HG02852 (cell line): ENCODE data around the gene ASS1.
"Not testable (repeated sequence)": the region's sequence is repeated elsewhere in the genome, so short reads cannot be mapped to it uniquely, and the experiment has no call there.

ENCODE experiments used
- ATAC-seq: cut with Tn5 transposase; IDR thresholded peaks from one replicate; pipeline ENCODE4 v1.9.1; 2021; ENCODE audit warnings: mild to moderate bottlenecking, moderate library complexity; ENCODE audit not compliant: unreplicated experiment

Gene ASS1

DNA sequence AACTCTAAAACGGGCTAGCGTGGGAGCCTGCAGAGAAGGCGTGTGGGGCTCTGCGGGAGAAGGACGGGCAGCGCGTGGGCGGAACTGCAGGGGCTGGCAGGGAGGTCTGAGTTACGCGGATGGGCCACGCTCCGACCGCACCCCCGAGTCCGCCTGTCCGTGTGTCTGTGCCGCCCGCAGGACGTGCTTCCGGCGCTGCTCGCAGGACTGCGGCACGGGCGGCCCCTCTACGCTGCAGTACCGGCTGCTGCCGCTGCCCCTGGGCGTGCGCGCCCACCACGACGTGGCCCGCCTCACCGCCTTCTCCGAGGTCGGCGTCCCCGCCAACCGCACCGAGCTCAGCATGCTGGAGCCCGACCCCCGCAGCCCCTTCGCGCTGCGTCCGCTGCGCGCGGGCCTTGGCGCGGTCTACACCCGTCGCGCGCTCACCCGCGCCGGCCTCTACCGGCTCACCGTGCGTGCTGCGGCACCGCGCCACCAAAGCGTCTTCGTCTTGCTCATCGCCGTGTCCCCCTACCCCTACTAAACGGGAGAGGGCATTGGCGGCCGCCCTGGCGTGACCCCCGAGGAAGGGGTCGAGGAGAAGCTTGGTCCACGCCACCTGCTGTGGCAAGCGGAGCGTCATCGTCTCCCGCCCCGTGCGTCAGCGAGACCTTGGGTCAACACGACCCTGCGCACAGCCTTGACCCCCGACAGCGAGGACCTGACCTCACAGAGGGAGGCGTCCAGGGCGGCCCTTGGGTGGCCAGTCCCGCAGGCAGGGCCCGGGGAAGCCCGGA lies 11.4 kb upstream of the ASS1 start:
- no peak for ATAC-seq

DNA sequence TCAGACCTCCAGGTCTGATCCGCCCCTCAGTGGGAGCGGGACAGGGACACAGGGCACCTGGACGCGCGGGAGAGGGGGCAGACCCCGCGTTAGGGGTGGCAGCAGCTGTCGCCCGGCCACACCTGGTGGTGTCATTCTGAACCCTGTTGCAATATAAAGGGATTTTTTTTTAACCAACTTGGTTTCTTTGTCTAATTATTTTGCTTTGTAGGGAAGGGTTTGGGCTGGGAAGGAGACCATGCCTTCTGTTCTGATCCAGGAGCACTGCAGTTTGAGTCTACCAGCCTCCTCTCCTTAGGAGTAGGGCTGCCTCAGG lies 10.9 kb upstream of the ASS1 start:
- ATAC-seq: no peak

DNA sequence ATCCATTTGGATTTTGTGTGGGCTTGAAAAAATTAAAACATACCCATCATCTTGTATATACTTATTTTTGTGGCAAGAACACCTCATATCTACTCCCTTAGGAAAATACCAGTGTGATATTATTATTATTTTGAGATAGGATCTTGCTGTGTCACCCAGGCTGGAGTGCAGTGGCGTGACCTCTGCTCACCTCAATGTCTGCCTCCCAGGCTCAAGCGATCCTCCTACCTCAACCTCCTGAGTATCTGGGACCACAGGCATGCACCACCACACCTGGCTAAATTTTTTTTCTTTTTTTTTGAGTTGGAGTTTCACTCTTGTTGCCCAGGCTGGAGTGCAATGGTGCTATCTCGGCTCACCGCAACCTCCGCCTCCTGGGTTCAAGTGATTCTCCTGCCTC lies 10.1 kb upstream of the ASS1 start:
- ATAC-seq: not testable (repeated sequence)

DNA sequence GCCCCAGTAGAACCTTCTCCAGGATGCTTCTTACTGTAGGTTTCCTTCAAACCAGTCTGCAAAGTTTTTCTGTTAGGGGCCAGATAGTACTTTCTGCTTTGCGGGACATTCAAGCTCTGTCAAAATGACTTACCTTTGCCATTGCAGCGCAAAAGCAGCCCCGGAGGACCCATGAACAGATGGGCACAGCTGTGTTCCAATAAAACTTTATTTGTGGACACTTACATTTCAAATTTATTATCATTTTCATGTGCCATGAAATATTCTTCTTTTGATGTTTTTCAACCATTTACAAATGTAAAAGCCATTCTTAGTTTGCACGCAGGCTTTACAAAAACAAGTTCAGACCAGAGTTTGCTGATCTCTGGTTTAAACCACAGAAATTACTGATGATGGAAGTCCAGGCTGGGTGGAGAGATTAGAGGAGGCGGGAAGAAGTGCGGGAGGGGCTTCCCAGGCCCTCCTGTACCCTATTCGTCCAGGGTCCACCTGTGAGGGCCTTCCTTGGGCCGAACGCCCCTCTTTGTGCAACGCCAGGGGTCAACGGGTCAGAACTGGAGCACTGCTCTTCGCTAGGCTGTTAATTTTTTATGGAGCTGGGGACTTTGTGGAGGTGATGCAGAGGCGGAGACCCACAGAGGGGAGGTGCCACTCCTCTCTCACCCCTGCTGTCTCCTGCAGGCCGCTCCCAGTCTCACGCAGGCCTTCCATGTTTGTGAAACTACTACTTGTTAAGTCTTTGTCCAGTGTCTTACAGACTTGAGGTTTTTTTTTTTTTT lies 7.6 kb upstream of the ASS1 start:
- no peak for ATAC-seq

DNA sequence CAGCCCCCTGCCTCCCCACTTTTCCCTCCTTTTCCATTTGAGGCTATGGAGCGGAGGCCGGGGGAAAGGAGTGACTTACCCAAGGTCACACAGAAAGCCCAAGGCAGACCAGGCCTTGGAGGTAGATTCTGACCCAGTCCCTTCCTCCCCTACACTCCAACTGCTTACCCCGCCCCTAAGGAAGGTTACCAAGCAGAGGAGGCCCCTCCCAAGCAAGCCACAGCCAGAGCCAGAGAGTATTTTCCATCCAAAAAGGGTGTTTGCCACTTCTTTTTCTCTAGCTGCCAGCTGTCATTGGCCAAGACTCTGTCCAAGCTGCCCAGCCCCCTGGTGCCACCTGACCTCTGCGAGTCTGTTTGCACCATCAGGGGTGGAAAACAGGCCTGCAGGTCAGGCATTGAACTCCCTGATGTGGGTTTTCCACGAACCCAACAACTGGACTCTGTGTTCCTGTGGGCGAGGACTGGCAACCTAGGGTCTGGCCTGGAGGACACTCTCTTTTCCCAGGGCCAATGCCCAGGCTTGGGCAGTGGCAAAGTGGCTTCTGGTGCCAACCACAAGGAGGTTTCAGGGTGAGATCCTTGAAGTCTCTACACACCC lies 6.3 kb upstream of the ASS1 start:
- no peak for ATAC-seq

DNA sequence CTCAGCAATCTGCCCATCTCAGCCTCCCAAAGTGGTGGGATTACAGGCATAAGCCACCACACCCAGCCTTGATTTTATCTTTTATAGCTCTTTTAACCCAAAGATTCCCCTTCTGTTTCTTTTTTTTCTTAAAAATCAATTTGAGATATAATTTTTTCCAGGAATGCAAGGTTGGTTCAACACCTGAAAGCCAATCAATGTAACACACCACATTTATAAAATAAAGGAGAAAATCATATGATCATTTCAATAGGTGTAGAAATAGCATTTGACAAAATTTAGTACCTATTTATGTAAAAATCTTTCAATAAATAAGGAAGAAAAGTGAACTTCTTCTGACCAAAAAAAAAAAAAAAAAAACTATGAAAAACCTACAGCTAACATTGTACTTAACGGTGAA lies 3.7 kb upstream of the ASS1 start:
- no peak for ATAC-seq

DNA sequence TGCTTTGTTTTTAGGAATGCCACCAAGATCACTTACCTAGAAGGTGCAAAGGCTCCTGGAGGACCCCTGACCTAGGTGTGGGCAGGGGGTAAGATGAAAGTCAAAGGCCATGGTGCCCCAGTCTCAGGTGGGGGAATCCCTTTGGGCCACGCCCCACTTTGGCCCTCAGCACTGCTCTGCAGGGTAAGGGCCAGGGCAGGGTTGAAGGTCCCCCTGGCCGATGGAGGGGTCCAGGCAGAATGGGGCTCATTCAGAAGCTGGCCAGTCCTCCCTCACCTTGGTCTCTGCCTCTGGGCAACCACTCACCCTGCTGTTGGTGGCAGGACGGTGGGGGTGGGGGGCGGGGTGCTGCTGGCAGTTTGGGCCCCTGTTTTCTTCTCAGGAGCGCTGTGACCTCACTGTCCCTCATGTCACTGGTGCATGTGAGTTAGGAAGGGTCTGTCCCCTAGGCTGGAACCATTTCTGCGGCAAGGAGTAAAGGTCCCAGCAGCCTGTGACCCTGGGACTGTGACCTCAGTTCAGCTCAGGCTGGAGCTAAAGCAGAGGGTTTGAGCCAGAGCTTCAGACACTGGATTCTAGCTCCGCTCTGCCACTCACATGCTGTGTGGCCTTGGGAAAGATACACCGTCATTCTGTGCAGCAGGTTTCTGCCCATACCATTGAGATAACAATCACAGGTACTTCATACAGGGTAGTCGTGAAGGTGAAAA lies 1.9 kb upstream of the ASS1 start:
- no peak for ATAC-seq

DNA sequence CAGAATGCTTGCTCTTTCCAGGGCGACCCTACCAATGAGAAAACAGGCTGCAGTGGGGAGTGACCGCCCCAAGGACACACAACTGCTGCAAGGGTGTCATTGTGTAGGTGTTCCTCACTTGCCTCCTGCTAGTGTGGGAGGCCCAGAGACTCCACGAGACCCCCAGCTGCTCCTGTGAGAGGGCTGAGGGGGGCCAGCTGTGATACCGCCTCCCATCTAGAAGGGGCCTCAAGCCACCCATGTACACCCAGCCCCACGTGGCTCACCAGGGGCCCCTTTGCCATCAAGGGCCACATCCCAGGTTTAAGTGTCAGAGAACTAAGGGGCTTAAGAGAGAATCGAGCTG lies 1.3 kb upstream of the ASS1 start:
- ATAC-seq: no peak

DNA sequence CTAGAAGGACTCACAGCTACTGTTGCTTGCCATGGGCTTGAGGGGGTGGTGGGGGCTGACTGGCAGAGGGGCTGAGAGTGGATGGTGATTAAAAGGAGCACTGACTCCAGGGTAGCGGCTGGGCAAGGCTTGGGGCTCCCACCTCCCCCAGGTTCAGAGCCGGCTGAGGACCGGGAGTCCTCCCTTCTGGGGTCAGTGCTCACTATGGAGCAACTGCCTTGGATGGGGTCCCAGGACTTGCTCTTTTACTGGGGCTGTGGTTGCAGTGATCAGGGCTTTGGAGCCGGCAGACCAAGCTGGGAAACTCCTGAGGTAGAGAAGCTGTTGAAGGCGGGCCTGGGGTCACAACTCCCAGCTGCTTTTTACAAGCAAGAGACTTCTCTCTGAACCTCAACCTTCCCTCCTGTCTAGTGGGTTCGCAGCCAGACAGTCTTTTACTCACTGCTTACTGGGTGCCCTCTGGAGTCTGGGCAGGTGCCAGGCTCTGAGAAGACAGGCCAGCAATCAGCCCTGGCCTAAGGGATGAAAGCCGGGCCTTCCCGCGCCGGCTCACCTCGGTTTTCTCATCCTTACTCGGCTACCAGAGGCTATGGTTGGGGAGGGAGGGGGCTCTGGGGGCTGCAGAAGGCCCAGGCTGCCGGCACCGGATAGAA lies 795 bp upstream of the ASS1 start:
- no peak for ATAC-seq

DNA sequence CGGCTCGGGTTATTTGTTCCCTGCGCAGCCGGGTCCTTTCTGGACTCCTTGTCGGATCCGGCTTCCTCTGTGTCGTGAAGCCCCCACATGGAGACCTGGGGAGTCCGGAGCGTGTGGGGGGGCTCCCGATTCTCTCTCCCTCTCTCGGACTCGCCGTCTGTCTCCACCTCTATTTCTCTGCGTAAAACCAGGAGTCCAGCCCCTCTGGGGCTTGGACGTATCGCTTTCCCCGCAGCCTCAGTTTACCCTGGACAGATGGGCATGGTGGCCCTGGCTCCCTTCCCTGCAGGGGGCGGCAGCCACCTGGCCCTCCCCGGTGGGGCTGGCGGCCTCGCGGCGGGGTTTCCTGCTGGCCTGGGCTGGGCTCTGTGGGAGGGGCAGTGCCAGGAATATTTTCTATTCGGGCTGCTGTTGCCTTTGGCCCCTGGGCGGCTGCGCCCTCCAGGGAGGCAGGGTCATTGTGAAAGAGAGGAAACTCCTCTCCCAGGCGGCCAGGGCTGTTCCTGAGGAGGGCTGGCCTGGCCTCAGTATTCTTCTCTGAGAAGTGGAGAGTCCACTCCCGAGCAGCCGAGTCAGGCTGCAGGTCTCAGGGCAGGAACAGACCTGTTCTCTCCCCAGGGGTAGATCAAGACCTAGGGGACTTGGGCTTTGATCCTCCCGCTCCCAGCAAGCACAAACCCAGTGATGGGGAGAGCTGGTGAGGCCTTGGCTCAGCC lies 665 bp downstream of the ASS1 start:
- no peak for ATAC-seq

DNA sequence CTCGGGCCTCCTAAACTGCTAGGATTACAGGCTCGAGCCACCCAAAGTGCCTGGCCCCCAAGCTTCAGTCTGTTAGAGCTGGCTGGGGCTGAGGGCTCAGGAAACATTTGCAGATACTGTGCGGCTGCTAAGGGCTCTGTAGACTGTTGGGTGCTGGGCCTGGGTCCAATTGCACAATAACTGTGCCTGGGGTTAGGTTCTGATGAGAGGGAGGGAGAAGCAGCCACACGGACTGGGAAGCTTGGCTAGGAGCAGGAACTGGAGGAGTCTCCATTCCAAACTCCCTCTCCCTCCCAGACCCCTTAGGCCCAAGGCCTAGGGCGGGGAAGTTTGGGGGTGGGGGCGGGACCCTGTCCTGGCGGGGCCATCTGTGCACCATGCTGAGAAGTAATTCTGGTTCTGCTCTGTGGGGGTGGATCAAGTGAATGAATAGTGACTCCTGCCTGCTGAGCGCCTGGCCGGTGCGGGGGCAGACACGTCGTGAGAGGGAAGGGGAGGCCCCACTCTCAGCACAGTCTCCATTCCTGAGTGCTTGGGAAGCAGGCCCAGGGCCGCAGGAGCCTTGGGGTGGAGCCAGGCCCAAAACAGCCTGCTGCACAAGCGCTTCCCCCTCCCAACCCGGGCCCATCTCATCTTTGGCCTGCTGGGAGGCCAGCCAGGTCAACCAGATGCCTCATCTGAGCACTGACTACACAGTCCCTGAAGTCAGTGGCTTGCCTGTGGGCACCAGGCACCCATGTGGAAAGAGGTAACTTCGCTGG lies 1.5 kb downstream of the ASS1 start:
- no peak for ATAC-seq

DNA sequence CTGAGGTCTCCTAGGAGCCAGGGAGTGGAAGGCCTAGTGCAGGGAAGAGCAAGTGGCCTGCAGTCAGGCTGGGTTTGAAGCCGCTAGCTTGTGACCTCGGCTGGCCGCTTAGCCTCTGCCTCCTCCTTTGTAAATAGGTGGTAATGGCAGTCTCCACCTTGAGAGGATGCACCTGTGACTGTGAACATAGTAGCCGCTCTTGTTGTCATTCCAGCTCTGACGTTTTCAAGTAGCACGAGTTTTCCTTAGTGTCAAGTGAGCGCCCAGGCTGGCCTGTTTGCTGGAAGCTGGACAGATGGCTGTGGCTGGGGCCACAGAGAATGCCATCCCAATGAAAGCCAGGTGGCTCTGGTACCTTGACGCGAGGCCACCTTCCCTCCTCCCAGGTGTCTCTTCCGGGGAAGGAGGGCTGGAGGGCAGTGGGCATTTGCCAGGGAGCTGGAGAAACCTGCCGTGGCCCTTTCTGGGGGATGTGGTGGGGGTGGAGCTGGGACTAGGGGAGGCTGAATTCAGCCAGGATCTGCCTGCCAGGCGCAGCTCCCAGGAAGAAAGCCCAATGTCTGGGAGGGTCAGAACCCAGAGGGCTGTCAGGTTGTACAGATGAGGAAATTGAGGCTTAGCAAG lies 2.5 kb downstream of the ASS1 start:
- no peak for ATAC-seq

DNA sequence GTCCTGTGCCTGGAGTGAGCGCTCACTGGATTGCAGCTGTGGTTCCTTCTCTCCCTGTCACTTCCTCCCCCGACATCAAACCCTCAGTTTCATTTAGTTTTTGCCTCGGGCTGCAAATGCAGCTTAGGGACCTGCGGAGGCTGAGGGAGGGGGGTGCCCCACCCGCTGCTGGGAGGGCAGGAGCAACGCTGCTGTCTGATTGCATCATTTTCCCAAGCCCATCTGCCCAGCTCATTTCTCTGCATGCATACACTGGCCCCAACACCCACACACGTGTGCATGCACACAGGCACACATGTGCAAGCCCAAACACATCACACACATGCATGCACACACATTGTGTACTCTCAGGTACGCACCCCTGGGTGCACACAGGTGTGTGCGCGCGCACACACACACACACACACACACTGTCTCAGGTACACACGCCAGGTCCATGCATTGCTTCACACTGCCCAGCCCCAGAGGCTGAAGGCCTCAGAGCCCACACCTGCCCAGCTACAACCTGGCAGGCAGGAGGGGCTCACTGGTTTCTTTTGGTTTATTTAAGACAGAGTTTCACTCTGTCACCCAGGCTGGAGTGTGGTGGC lies 3.4 kb downstream of the ASS1 start:
- no peak for ATAC-seq

DNA sequence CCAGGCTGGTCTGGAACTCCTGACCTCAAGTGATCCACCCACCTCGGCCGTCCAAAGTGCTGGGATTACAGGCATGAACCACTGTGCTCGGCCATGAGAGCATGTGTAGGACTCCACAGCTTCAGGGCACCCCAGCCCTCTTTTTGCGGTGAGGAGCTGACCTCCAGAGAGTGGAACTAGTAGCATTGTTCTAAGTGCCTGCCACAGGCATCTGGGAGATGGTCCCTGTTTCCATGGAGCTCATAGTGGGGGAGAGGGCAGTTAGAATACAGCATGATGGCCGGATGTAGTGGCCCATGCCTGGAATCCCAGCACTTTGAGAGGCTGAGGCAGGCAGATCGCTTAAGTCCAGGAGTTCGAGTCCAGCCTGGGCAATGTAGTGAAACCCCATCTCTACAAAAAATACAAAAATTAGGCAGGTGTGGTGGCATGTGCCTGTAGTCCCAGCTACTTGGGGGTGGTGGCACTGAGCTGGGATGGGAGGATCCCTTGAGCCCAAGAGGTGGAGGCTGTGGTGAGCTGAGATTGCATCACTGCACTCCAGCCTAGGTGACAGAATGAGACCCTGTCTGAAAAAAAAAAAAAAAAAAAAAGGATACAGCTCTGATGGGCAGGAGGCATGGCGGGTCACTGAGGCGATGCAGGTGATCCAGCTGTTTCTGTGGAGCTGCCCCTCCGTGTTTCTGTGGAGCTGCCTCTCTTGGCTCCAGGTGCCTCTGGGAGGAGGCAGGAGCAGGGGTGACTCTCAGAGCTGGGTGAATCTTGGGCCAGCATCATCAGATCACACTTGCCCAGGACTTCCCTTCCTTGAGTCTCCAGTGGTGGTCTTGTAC lies 4.2 kb downstream of the ASS1 start:
- ATAC-seq: no peak

DNA sequence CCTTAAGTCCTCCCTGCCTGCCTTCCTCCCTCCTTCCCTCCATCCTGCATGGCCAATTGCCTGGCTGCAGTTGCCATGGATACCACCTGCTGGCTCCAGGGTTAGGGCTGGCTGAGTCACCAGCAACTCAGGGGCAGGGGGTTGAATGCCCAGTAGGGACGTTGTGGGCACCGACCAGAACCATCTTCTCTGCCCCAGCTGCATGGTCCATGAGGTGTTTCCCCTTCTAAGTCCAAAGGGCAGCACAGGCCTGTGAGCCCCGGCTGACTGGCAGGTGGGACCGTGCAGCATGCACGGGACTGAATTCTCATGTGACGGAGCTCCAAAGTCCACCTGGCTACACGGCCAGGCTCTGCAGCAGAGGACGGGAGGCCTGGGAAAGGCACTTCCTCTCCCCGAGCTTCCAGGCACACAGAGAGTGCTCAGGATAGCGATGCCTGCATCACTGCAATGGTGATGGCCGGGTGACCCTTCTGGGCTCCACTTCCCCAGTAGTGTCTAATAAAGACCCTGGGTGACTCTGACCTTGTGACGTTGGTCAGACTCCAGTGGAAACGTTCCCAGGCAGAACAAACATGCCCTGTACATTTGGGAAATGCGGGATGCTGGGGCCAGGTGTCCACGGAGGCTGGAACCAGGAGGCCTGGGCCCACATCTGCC lies 5.7 kb downstream of the ASS1 start:
- ATAC-seq: no peak

DNA sequence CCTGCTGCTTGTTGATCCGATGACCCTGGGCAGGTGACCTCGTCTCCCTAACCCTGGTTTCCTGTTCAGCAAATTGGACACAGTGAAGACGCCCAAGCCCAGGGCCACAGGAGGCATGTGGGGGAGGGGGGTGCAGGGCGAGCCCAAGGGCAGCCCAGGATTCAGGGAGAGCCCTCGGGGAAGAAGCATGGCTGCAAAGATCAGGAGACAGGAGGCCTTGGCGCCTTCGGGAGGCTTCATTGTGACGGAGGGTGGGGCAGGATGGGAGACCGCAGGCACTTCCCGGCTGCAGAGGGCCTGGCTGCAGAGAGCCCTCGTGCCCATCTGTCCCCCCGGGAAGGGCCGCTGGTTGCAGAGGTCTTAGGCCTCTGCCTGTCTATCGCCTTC lies 6.2 kb downstream of the ASS1 start:
- ATAC-seq: no peak

DNA sequence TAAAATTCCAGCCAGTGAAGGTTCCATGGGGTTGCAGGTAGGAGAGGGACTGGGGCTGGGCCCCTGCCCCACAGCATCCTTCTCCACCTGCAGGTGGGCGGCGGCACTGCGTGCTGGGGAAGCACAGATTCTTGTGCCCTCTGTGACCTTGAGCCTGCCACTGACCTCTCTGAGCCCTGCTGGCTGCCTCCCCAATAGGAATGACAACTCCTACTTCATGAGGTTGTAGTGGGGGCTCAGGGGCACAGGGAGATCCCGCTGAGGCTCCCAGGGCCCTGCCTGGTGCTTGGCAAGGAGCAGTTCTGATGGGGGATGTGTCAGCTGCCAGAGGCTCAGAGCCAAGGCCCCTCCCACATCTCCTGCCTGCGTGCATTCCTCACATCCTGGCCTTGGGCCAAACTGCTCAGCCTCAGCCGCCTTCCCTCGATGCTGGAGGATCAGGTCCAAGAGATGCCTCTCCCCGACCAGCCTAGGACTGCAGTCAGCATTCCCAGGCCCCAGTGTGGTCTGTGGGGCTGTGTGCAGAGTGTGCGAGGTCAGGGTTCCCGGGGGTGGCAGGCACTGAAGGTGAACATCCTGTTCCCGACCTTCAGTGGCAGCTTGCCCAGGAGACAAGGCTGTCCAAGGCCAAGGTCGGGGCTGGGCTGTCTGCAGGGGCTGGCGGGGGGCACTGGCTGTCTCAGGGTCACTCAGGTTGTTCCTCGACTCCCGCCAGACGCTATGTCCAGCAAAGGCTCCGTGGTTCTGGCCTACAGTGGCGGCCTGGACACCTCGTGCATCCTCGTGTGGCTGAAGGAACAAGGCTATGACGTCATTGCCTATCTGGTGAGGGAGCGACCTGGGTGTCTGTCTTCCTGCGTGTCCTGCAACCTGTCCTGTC lies 7.0 kb downstream of the ASS1 start:
- no peak for ATAC-seq
